Activated naive CD4-positive, alpha-beta T cell treated with Interleukin-2 at 50 U/mL for 16 hours (primary cell): ENCODE results near the gene TCF12.
"Not testable (repeated sequence)": the region's sequence is repeated elsewhere in the genome, so short reads cannot be mapped to it uniquely, and the experiment has no call there.

Experiments
- DNase-seq: peaks from one replicate; pipeline ENCODE4 v3.0.0-alpha.2; 2020

The TCF12 gene

DNA sequence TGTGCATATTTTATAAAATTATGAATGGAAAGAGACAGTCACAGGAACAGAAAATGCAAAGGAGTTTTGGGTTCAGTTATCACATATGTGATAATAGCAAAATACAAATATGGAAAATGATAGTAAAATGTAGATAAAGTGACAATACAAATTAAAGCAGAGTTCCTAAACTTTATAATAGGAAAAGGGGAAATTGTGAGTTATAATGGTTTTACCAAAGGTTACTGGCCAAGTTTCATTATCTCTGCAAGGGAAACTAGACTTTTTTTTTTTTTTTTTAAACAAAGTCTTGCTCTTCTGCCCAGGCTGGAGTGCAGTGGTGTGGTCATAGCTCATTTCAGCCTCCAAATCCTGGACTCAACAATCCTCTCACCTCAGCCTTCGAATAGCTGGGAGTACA lies 229.2 kb downstream of the TCF12 start:
- DNase-seq = no peak

DNA sequence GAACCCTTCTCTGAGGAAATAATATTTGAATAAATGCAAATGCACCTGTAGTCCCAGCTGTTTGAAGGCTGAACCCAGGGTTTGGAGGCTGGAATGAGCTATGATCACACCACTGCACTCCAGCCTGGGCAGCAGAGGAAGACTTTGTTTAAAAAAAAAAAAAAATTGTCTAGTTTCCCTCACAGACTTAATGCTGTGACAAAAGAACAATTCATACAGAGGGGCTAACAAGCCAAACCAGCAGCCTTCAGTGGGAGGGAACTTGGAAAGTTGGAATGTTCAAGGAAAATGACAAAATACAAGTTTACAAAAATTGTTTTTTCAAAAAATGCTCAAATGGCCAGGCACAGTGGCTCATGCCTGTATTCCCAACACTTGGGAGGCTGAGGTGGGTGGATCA lies 229.8 kb downstream of the TCF12 start:
- no peak for DNase-seq

- no peak for DNase-seq
Observed at GRCh38 chr15:57149196-57149595, 230.8 kb downstream of the TCF12 start.

GRCh38 chr15:57150066-57150865 lies 231.8 kb downstream of the TCF12 start:
- DNase-seq = no peak

DNA sequence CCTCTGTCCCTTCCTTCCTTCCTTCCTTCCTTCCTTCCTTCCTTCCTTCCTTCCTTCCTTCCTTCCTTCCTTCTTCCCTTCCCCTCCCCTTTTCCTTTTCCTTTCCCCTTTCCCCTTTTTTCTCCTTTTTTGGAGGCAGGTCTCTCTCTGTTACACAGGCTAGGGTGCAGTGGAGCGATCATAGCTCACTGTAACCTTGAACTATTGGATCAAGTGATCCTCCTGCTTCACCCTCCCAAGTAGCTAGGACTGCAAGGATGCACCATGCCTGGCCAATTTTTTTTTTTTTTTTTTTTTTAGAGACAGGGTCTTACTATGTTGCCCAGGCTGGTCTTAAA lies 232.4 kb downstream of the TCF12 start:
- DNase-seq = not testable (repeated sequence)

GRCh38 chr15:57152133-57152532 lies 233.7 kb downstream of the TCF12 start:
- DNase-seq = no peak

DNA sequence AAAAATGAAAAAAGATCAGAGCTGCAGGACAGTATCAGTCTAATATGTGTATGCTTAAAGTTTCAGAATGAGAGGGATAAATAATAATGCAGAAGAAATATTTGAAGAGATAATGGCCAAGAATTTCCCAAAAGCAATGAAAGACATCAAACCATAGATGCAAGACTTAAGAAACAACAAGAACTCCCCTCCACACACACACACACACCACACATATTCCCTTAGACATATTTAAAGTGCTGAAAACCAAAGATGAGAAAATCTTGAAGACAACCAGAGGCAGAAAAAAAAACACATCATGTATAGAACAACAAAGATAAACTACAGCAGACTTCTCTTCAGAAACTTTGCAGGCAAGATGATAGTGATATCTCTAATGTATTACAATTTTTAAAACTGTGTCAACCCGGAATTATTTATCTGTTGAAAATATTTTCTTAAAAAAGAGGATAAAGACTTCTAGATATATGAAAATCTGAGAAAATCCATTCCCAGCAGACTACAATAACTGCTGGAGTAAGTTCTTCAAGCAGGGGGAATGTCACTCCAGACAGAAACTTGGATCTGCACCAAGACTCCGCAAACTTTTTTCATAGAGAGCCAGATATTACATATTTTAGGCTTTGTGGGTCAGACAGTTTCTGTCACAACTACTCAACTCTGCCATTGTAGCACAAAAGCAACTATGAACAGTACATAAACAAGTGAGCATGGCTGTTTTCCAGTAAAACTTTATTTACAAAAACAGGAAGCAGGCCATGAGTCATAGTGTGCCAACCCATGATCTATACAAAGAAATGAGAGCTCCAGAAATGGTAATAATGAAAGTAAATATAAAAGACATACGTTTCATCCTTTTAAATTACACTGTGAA lies 234.5 kb downstream of the TCF12 start:
- DNase-seq = no peak

DNA sequence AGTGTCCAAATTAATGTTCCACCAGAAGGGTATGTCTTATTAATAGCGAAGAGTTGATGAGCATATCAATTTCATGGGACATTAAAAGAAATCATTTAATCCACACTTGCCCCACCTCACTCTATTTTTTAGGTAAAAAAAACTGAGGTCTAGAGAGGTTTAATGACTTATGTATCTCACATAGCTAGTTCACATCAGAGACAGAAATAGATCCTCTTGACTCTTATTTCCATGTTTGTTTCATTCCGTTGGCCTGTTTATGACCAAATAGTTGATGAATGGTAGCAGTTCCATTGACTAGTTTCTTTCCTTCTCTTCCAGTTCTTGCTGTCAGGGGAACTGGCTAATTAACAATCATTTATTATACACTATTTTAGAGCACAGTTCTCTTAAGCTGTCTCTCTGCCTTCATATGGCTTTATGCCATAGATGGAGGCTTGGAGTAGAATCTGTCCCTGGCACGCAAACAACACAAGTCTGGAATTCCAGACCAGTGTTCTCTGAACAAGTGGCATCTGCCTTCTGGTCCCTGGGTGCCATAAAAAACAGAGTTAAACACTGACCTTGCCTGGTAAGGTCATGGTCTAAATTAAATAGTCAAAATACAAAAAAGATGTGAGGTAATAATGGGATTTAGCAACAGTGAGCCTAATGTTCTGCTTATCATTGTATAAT lies 237.9 kb downstream of the TCF12 start:
- no peak for DNase-seq

GRCh38 chr15:57158589-57158988 lies 240.1 kb downstream of the TCF12 start:
- no peak for DNase-seq

- no peak for DNase-seq
Observed at GRCh38 chr15:57158997-57159668, 240.7 kb downstream of the TCF12 start.

DNA sequence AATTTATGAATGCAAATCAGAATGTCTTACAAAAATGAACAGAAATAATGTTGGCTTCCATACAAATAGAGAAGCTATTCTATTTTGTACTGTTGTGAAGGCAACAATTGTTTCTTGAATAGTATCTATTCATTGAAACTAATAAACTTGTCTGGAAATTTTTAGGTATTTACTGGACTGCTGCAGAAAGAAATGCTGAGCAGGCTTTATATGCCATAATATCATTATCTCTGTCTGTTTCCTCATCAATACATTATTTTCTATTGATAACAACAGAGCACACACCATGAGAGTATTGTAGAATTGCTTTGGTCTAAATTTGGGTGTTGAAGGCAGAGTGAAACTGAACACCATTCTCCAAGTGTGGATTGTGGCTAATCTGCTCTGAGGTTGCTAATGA lies 241.3 kb downstream of the TCF12 start:
- no peak for DNase-seq

DNA sequence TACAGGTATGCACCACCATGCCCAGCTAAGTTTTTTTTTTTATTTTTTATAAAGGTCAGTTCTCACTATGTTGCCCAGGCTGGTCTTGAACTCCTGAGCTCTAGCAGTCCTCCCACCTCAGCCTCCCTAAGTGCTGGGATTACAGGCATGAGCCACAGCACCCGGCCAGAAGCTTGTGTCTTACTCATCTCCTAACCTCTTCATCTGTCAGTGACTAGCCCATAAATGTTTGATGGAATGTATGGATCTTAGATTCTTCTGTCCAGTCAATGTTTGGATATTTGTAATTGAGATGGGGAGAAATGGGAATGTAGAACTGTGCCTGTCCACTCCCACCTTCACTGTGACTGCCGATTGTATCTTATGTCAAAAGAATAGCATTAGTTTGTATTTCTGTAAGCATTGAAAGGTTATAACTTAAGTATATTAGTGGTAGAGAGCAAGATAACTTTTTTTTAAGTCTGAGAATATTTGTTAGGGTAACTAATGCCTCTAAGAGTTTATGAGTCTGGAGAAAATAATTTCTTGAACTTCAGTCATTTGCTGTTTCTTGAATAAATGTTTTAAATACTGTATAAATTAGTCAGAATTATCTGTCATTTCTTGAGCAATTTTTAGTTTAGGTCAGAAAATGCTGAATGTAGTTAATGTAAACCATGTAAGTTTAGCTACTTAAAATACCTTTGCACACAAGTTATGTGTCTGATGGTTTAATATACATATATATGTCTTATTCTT lies 242.5 kb downstream of the TCF12 start:
- DNase-seq = no peak

GRCh38 chr15:57164251-57164650 lies 245.8 kb downstream of the TCF12 start:
- not testable (repeated sequence) for DNase-seq

DNA sequence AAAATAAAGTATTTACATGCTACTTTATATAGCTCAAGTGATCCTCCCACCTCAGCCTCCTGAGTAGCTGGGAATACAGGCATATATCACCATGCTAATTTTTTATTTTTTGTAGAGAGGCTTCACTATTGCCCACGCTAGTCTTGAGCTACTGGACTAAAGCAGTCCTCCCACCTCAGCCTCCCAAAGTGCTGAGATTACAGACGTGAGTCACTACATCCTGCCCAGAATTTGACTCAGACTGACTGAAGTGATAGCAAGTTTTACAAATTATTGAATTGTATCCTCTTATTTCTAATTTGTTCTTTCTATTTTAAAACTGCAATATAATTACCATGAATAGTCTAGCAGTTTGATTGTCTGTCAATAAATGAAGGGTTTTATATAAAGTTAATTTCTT lies 247.5 kb downstream of the TCF12 start:
- DNase-seq = no peak

DNA sequence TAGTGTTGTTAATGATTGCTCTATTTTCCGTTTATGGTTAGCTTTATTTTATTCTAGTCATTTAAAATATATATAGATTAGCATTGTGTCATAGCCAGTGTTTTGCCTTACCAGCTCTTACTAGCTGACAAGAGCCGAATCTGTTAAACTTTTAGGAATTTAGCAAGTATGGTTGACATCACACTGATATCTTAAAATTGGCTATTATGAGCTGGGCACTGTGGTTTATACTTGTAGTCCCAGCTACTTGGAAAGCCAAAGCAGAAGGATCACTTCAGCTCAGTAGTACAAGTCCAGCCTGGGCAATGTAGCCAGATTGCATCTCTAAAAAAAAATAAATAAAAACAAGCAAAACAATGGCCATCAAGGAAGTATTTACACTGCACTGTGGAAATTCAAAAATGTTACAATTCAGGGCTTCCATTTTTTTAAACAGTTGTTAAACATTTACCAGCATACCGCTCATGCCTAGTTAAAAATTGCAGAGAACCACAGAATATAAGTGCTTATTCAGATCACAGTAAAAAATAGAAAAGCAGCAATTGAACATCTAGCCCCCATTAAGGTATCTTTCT lies 249.5 kb downstream of the TCF12 start:
- no peak for DNase-seq

- DNase-seq = no peak
Observed at GRCh38 chr15:57169643-57170042, 251.2 kb downstream of the TCF12 start.

- no peak for DNase-seq
Observed at GRCh38 chr15:57171426-57171825, 253.0 kb downstream of the TCF12 start.

GRCh38 chr15:57172925-57173324 lies 254.5 kb downstream of the TCF12 start:
- no peak for DNase-seq

GRCh38 chr15:57183041-57183440 lies 264.6 kb downstream of the TCF12 start:
- DNase-seq = no peak

- DNase-seq = no peak
Observed at GRCh38 chr15:57183614-57184344, 265.3 kb downstream of the TCF12 start.

GRCh38 chr15:57184502-57184901 lies 266.1 kb downstream of the TCF12 start:
- DNase-seq = no peak
